AG04449 (cell line): Measurements from ENCODE around the gene CRMP1.

Source experiments
- CTCF ChIA-PET: fragments of 350-600 bp; formaldehyde crosslinking; extraction: SDS; loops from one replicate; lab custom pipeline; 2021; ENCODE audit warnings: antibody characterized with exemption; lab: Yijun Ruan, JAX
- POLR2A ChIA-PET: fragments of 400-600, 350-600 bp; formaldehyde crosslinking; extraction: SDS; loops from one replicate; lab custom pipeline; 2020; ENCODE audit warnings: antibody characterized with exemption, inconsistent platforms; lab: Yijun Ruan, JAX
- DNase-seq: peaks from one replicate; pipeline ENCODE4 v3.0.0-alpha.2; 2010; ENCODE audit warnings: low read depth, low spot score
- H3K4me3 ChIP-seq: 2 replicates; pipeline ENCODE4 v1.5.1; 2011; ENCODE audit warnings: low read depth, mild to moderate bottlenecking, control low read depth, low read length
- TF ChIP-seq, protein P1 (sequence below): IDR thresholded peaks from one replicate; pipeline ENCODE4 v1.5.1; 2011; ENCODE audit warnings: mild to moderate bottlenecking, moderate library complexity, low read length, control low read depth, inconsistent platforms; ENCODE audit not compliant: insufficient read depth; ENCODE audit errors: missing control alignments

The CRMP1 gene

DNA sequence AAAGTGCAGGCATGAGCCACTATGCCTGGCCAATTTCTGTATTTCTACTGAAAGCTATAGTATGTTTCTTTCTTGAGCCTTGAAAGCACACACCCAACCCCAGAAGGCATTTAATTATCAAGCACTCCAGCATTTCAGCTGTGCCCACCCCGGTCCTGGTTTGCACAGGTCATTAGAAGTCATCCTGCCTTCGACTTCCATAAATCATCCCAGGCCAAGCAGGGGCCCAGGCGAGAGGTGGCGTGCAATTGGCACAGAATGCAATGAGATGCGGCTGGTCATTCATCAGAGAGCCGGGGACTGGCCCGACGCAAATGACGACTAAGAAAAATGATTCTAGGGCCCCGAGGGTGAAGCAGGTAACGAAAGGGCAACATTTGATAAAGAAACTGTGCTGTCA is 24.8 kb upstream of the CRMP1 start:
- no peak overlapping the region for H3K4me3 ChIP-seq
- ChIA-PET POLR2A (no interaction called here), CTCF (no interaction called here)
- TF ChIP-seq, protein P1, sequence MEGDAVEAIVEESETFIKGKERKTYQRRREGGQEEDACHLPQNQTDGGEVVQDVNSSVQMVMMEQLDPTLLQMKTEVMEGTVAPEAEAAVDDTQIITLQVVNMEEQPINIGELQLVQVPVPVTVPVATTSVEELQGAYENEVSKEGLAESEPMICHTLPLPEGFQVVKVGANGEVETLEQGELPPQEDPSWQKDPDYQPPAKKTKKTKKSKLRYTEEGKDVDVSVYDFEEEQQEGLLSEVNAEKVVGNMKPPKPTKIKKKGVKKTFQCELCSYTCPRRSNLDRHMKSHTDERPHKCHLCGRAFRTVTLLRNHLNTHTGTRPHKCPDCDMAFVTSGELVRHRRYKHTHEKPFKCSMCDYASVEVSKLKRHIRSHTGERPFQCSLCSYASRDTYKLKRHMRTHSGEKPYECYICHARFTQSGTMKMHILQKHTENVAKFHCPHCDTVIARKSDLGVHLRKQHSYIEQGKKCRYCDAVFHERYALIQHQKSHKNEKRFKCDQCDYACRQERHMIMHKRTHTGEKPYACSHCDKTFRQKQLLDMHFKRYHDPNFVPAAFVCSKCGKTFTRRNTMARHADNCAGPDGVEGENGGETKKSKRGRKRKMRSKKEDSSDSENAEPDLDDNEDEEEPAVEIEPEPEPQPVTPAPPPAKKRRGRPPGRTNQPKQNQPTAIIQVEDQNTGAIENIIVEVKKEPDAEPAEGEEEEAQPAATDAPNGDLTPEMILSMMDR, result no peak
- DNase-seq, result no peak

DNA sequence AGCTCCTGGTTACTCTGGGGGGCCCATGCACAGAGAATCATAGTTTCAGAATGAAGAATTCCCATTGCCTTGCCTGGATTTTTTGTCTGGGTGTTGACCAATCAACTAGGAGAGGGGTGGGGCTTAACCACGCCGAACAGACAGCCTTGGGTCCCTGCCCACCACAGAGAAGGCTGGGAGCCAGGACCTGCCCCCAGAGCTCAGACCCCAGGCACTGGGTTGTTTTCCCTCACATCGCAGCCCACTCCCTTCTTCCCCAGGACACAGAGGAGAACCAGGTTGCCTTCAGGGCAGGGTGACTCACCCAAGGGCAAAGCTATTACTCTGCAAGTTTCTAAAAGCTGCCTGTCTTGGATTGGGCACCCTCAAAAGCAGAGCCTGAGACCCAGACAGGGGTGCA is 23.3 kb upstream of the CRMP1 start:
- CTCF ChIA-PET, result interaction anchor here (1.2 kb wide), 1 partner anchor 12 kb away, joined by 3 read pairs; no protein-coding TSS in a partner anchor
- TF ChIP-seq, protein P1, result no peak
- no peak for DNase-seq
- H3K4me3 ChIP-seq, result no peak overlapping the region
- POLR2A ChIA-PET, result no interaction called here

DNA sequence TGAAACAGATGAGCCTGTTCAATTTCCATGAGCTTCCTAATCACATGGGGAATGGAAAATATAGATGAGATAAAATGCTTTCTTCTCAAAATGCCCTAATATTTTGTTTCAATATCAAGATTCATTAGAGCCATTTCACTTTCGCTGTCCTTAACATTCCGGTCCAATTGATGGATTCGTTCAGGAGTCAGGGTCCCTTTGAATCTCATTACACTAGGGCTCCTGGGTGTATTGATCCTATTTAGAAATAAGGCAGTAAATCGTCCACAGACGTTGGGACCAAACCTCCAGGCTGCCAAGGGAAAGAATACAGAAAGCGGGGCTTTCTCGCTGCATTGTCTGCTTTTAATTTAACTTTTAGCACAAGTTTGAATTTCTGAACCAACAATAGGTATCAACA is 20.6 kb upstream of the CRMP1 start:
- ChIA-PET POLR2A (no interaction called here), CTCF (no interaction called here)
- TF ChIP-seq, protein P1, result no peak
- no peak for DNase-seq
- no peak overlapping the region for H3K4me3 ChIP-seq

DNA sequence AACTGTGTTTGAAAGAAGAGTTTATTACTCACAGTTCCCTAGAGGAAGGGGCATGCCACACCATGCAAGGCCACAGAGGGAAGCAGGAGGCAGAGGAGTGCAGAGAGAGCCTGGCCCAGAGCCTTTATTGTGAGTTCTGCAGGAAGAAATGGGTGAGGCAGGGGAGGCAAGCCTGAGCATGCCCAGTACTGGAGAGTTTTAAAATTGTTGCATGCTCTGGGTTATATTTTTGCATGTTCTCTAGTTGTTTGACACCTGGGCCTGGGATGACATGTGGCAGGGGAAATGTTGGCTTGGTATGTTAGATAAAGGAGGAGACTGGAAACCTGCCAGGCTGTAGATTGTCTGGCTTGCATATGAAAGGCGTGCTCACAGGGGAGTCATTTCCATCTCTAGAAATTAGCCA is 19.7 kb upstream of the CRMP1 start:
- TF ChIP-seq, protein P1, result no peak
- ChIA-PET CTCF (no interaction called here), POLR2A (no interaction called here)
- H3K4me3 ChIP-seq, result no peak overlapping the region
- no peak for DNase-seq

DNA sequence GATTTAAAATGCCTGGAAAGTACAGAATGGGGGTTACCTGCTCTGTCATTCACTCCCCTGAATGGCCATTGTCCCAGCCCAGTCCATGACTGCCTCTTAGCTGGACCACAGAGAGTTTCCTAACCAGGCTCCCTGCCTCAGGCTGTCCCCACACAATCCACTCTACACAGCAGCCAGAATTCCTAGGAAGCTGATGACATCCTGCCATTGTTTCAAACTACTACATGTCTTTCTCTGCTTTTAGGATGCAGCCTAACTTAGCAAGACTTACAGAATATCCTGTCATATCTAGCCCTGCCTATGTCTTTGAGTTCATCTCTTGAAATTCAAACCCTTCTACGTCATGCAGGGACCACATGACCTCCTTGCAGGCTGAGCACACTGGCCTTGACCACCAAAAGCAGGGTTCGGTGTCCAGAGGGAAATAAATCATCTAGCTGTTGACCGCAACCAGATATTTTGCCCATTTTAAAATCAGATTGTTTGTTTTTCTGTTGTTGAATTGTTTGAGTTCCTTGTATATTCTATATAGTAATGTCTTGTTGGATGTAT is 16.1 kb upstream of the CRMP1 start:
- ChIA-PET CTCF (no interaction called here), POLR2A (no interaction called here)
- TF ChIP-seq, protein P1, result no peak
- no peak overlapping the region for H3K4me3 ChIP-seq
- DNase-seq, result no peak

DNA sequence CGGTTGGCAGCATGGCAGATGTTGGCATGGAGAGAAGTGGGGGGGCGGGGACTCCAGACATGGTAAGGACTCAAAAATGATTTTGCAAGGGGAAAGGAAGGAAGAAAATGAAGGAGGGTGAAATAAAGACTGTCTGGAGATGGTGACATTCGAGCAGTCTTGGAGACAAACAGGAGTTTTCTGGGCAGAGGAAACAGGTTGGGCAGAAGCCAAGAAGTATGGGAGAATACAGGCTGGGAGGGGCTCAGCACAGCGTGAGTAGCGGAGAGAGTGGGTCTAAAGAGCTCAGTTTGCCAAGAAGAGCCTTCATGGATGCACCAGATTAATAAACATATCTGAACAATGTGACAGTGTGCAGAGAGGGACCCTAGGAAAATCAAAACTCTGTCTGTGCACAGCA is 13.3 kb upstream of the CRMP1 start:
- POLR2A ChIA-PET, result no interaction called here
- TF ChIP-seq, protein P1, result no peak
- no peak overlapping the region for H3K4me3 ChIP-seq
- CTCF ChIA-PET, result no interaction called here
- DNase-seq, result no peak
